GM12878 (cell line): ENCODE results near the gene ZNF444. TPM values are rescaled to one million over a fixed set of nuclear protein-coding genes. Genes with fewer than 3 reads are reported as not detected.

ENCODE experiments used
- ATAC-seq: fragments of 200-7000 bp; cut with Tn5 transposase; 3 replicates; pipeline ENCODE4 v1.9.1; 2020; ENCODE audit warnings: mild to moderate bottlenecking, moderate library complexity
- BruUV-seq: library from RNA; stranded (reverse); fragments of 400-500 nt; replicated peaks from 2 replicates; lab custom pipeline; 2021; lab: Mats Ljungman, UMichigan
- CTCF ChIA-PET: fragments of 300-600 bp; sonication (Branson Sonifier 250); formaldehyde crosslinking; extraction: SDS; loops from one replicate; lab custom pipeline; 2021; ENCODE audit warnings: inconsistent platforms; lab: Yijun Ruan, JAX
- POLR2A ChIA-PET: fragments of 350-600 bp; formaldehyde crosslinking; extraction: SDS; loops from one replicate; lab custom pipeline; 2021; ENCODE audit warnings: inconsistent platforms; lab: Charles Lee
- RAD21 ChIA-PET: fragments of 300-600 bp; sonication (Branson Sonifier 250); formaldehyde crosslinking; loops from one replicate; lab custom pipeline; 2023; ENCODE audit warnings: antibody characterized with exemption; ENCODE audit not compliant: unreplicated experiment; lab: Charles Lee
- SMC1A ChIA-PET: fragments of 300-600 bp; sonication (Branson Sonifier 250); formaldehyde crosslinking; loops from one replicate; lab custom pipeline; 2023; ENCODE audit not compliant: unreplicated experiment, uncharacterized antibody; lab: Charles Lee
- DNase-seq: peaks from one replicate; pipeline ENCODE4 v3.0.0-alpha.2; 2011; ENCODE audit warnings: low read depth, low spot score
- FAIRE-seq: peaks from 3 replicates; lab custom pipeline; 2011; peaks lifted over from hg19 to GRCh38; lab: Jason Lieb, UNC
- H2AFZ ChIP-seq: 2 replicates; pipeline ENCODE4 v1.6.0; 2011; ENCODE audit warnings: low read depth, low read length, control low read depth; ENCODE audit not compliant: control insufficient read depth
- H3K27ac ChIP-seq: 2 replicates; pipeline ENCODE4 v1.5.1; 2011; ENCODE audit warnings: control low read depth; ENCODE audit not compliant: control insufficient read depth, insufficient read depth
- H3K27me3 ChIP-seq, 2 experiments: replicated peaks in 1 of 2; 2 replicates each; pipeline versions ENCODE4 v1.6.0 to v1.6.1; 2011; ENCODE audit warnings: low read length in 1 of 2; ENCODE audit not compliant: control insufficient read depth in 2 of 2, insufficient read depth in 2 of 2
- H3K36me3 ChIP-seq, 2 experiments: 2 replicates each; pipeline ENCODE4 v1.5.1; 2011; ENCODE audit warnings: low read length in 1 of 2; ENCODE audit not compliant: control insufficient read depth in 2 of 2, insufficient read depth in 2 of 2
- H3K4me1 ChIP-seq: 2 replicates; pipeline ENCODE4 v1.6.1; 2011; ENCODE audit warnings: mild to moderate bottlenecking, low read length, moderate library complexity, mixed read lengths; ENCODE audit not compliant: control insufficient read depth, insufficient read depth
- H3K4me2 ChIP-seq: 2 replicates; pipeline ENCODE4 v1.6.0; 2011; ENCODE audit warnings: control low read depth; ENCODE audit not compliant: control insufficient read depth, insufficient read depth
- H3K4me3 ChIP-seq: fragments of 200-600 bp; sonication (generic); 2 replicates; pipeline ENCODE4 v1.5.1; 2016
- H3K79me2 ChIP-seq: 2 replicates; pipeline ENCODE4 v1.6.0; 2011; ENCODE audit warnings: low read length; ENCODE audit not compliant: control insufficient read depth, insufficient read depth
- H3K9ac ChIP-seq: 2 replicates; pipeline ENCODE4 v1.8.0; 2011; ENCODE audit warnings: low read length, control low read depth, mixed read lengths; ENCODE audit not compliant: control insufficient read depth, insufficient read depth
- H3K9me3 ChIP-seq: replicated peaks from 3 replicates; pipeline ENCODE4 v1.5.1; 2011; ENCODE audit warnings: mild to moderate bottlenecking, low read length; ENCODE audit not compliant: control insufficient read depth, insufficient read depth
- H4K20me1 ChIP-seq: 2 replicates; pipeline ENCODE4 v1.6.0; 2011; ENCODE audit not compliant: control insufficient read depth, insufficient read depth
- CHD1 ChIP-seq: IDR thresholded peaks from 2 replicates; pipeline ENCODE4 v1.6.1; 2012; ENCODE audit warnings: low read depth, low read length, improper control_type of control experiment
- GATAD2B ChIP-seq: fragments of 450-650 bp; conservative IDR thresholded peaks from 2 replicates; pipeline ENCODE4 v1.6.1; 2017; ENCODE audit warnings: low read depth, mild to moderate bottlenecking, moderate library complexity
- KAT2A ChIP-seq: conservative IDR thresholded peaks from 2 replicates; pipeline ENCODE4 v1.6.1; 2011; ENCODE audit warnings: low read depth, low read length; ENCODE audit not compliant: control insufficient read depth
- MEF2B ChIP-seq: fragments of 450-650 bp; IDR thresholded peaks from 2 replicates; pipeline ENCODE4 v1.6.1; 2018; ENCODE audit warnings: mild to moderate bottlenecking, moderate library complexity; ENCODE audit not compliant: partially characterized antibody, poor library complexity, severe bottlenecking
- MTA3 ChIP-seq: IDR thresholded peaks from 2 replicates; pipeline ENCODE4 v1.6.1; 2012; ENCODE audit warnings: low read length, inconsistent platforms, borderline replicate concordance
- NFXL1 ChIP-seq: fragments of 450-650 bp; IDR thresholded peaks from 2 replicates; pipeline ENCODE4 v1.6.1; 2017; ENCODE audit warnings: antibody characterized with exemption, mild to moderate bottlenecking, borderline replicate concordance
- NFYA ChIP-seq: IDR thresholded peaks from 2 replicates; pipeline ENCODE4 v1.6.1; 2011; ENCODE audit warnings: low read depth, mild to moderate bottlenecking, low read length, improper control_type of control experiment, borderline replicate concordance
- NRF1 ChIP-seq: conservative IDR thresholded peaks from 2 replicates; pipeline ENCODE4 v1.6.1; 2011; ENCODE audit warnings: mild to moderate bottlenecking, low read depth, low read length, improper control_type of control experiment
- SIN3A ChIP-seq: IDR thresholded peaks from 2 replicates; pipeline ENCODE4 v1.6.1; 2012; ENCODE audit warnings: low read depth, low read length, improper control_type of control experiment
- STAT1 ChIP-seq: fragments of 450-650 bp; conservative IDR thresholded peaks from 2 replicates; pipeline ENCODE4 v1.6.1; 2014; ENCODE audit warnings: antibody characterized with exemption, mild to moderate bottlenecking
- TBL1XR1 ChIP-seq: IDR thresholded peaks from 2 replicates; pipeline ENCODE4 v1.6.1; 2012; ENCODE audit warnings: low read depth, low read length, improper control_type of control experiment
- ZBED1 ChIP-seq: IDR thresholded peaks from 2 replicates; pipeline ENCODE4 v1.6.1; 2016; ENCODE audit warnings: borderline replicate concordance
- ZNF217 ChIP-seq: fragments of 450-650 bp; IDR thresholded peaks from 2 replicates; pipeline ENCODE4 v1.6.1; 2017; ENCODE audit warnings: antibody characterized with exemption, mild to moderate bottlenecking
- WGBS: methylation state at CpG from one replicate; pipeline ENCODE4 v1.1.6; 2016; ENCODE audit warnings: low lambda C conversion rate; ENCODE audit not compliant: insufficient replicate concordance, insufficient coverage; ENCODE audit errors: missing lambda C conversion rate; 5-methylcytosine and 5-hydroxymethylcytosine counted together
- in situ Hi-C: fragments of 300-500 bp; cut with MboI; formaldehyde crosslinking; loops from 9 replicates; pipeline ENCODE4 v1.14.3; 2018; ENCODE audit warnings: mixed read lengths
- intact Hi-C: fragments of 100-400 bp; cut with micrococcal nuclease; formaldehyde crosslinking; loops from one replicate; pipeline ENCODE4 v1.14.2; 2022; ENCODE audit not compliant: unreplicated experiment
- polyA plus RNA-seq, 11 experiments: library from polyadenylated mRNA; depleted of rRNA in 4 of 11; unstranded in 6 of 11; stranded (reverse) in 5 of 11; fragments of >200 nt; fragmentation: Nextera tagmentation in 4 of 11; fragmentation: Illumina TruSeq in 1 of 11; extraction: Ambion mirVana in 4 of 11; extraction: Trizol in 1 of 11; gene quantifications; 1 replicate in 1 of 11; 2 replicates in 10 of 11; pipeline versions ENCODE4 v1.2.1 to v1.2.3, GENCODE V29; 2011 to 2016; ENCODE audit warnings: inconsistent platforms in 2 of 11, missing spikeins in 2 of 11, low read depth in 1 of 11
- total RNA-seq, 4 experiments: library from RNA; depleted of rRNA in 3 of 4; stranded (reverse); fragments of >200 nt in 3 of 4; fragmentation: Illumina TruSeq in 1 of 4; extraction: Trizol in 1 of 4; gene quantifications; 2 replicates each; pipeline versions ENCODE4 v1.2.1 to v1.2.3, GENCODE V29; 2013 to 2021
- TF ChIP-seq, protein P1 (sequence below): fragments of 450-650 bp; IDR thresholded peaks from 2 replicates; pipeline ENCODE4 v1.6.1; 2018; ENCODE audit warnings: mild to moderate bottlenecking, low read depth, moderate library complexity; ENCODE audit not compliant: partially characterized antibody

Gene ZNF444
- total and polyA plus RNA-seq, 10 of the 15 experiments (the other 5 are each of a cell fraction or from before 2014, with no cell fraction given): 0.45 to 28.2 (median 11.6) TPM

DNA sequence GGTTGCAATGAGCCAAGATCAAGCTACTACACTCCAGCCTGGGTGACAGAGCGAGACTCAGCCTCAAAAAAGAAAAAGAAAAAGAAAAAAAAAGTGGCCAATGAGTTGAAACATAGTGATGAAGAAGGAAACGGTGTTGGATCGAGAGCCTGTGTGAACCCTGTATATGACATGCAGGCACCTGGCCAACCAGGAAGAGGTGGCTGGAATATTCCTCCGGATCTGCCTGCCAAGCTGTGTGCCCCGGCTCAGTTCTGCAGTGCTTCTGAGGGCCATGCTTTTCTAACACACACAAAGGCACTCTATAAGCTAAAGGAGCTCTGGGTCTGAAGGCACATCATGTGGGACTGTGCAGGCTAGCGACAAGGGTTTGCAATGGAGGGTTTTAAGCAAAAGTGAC is 3.7 kb upstream of the ZNF444 start:
- SMC1A ChIA-PET: no interaction called here
- POLR2A ChIA-PET: no interaction called here
- Histone ChIP-seq H3K79me2 (peaks cover 10% of the 10 kb centered on the region), H3K27me3 (no peaks in the 10 kb centered on the region), H3K4me2 (no peak overlapping the region), H3K4me1 (peaks cover 19% of the 10 kb centered on the region), H3K4me3 (no peak overlapping the region), H3K36me3 (peaks cover 0 to 3% of the 10 kb centered on the region in 2 experiments; a peak in 2 of 4 replicates), H3K9me3 (no peaks in the 10 kb centered on the region), H2AFZ (no peak overlapping the region), H3K27ac (no peak overlapping the region), H4K20me1 (no peaks in the 10 kb centered on the region), H3K9ac (no peak overlapping the region)
- RAD21 ChIA-PET: no interaction called here
- in situ Hi-C loops (loop anchor here (25.0 kb wide), 1 partner anchor 1675 kb away; the partner anchor contains the start of gene ZNF552), intact Hi-C loops (no loop called here)
- no TSS peak for BruUV-seq
- FAIRE-seq (no peak), DNase-seq (no peak), ATAC-seq (no peak)
- 77% methylated on average over 6 of the region's 6 CpGs for WGBS
- CTCF ChIA-PET: interaction anchor here (1.7 to 2.0 kb wide), 2 partner anchors 9 to 57 kb away, joined by 4 to 5 read pairs; no protein-coding TSS in a partner anchor
- TF ChIP-seq ZNF217: no peak
- no peak for TF ChIP-seq STAT1
- no peak for TF ChIP-seq NFXL1
- no peak for TF ChIP-seq MEF2B
- TF ChIP-seq NRF1: no peak
- TF ChIP-seq ZBED1: no peak

DNA sequence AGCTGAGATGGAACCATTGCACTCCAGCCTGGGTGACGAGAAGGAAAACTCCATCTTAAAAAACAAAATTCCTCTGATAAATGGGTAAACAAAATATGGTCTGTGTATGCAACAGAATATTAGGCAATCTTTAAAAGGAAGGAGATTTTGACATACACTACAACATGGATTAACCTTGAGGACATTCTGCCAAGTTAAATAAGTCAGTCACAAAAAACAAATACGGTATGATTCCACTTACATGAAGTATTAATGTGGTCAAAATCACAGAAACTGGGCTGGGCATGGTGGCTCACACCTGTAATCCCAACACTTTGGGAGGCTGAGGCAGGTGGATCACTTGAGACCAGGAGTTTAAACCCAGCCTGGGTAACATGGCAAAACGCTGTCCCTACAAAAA is 3.0 kb upstream of the ZNF444 start:
- FAIRE-seq: no peak
- Histone ChIP-seq H3K4me3 (no peak overlapping the region), H3K9ac (no peak overlapping the region), H3K4me2 (no peak overlapping the region), H3K27ac (no peak overlapping the region), H3K4me1 (peaks cover 25% of the 10 kb centered on the region), H3K27me3 (no peaks in the 10 kb centered on the region), H2AFZ (no peak overlapping the region), H3K79me2 (peaks cover 17% of the 10 kb centered on the region), H3K36me3 (peaks cover 0 to 5% of the 10 kb centered on the region in 2 experiments; a peak in 2 of 4 replicates), H3K9me3 (no peaks in the 10 kb centered on the region), H4K20me1 (no peaks in the 10 kb centered on the region)
- ChIA-PET CTCF (interaction anchor here (2.0 kb wide), 1 partner anchor 9 kb away, joined by 5 read pairs; no protein-coding TSS in a partner anchor), POLR2A (interaction anchor here (5.6 kb wide), 1 partner anchor 16 kb away, joined by 29 read pairs; the partner anchor contains the start of gene ZNF787), SMC1A (no interaction called here), RAD21 (no interaction called here)
- BruUV-seq: no TSS peak
- in situ Hi-C loops (loop anchor here (25.0 kb wide), 1 partner anchor 1674 kb away; the partner anchor contains the start of gene ZNF552), intact Hi-C loops (no loop called here)
- 71% methylated on average over 3 of the region's 3 CpGs for WGBS
- DNase-seq: no peak
- ATAC-seq: no peak
- TF ChIP-seq NFXL1: no peak
- TF ChIP-seq GATAD2B: no peak
- no peak for TF ChIP-seq NFYA
- no peak for TF ChIP-seq KAT2A
- no peak for TF ChIP-seq TBL1XR1
- TF ChIP-seq CHD1: no peak
- TF ChIP-seq MTA3: no peak
- no peak for TF ChIP-seq SIN3A
- TF ChIP-seq, protein P1, sequence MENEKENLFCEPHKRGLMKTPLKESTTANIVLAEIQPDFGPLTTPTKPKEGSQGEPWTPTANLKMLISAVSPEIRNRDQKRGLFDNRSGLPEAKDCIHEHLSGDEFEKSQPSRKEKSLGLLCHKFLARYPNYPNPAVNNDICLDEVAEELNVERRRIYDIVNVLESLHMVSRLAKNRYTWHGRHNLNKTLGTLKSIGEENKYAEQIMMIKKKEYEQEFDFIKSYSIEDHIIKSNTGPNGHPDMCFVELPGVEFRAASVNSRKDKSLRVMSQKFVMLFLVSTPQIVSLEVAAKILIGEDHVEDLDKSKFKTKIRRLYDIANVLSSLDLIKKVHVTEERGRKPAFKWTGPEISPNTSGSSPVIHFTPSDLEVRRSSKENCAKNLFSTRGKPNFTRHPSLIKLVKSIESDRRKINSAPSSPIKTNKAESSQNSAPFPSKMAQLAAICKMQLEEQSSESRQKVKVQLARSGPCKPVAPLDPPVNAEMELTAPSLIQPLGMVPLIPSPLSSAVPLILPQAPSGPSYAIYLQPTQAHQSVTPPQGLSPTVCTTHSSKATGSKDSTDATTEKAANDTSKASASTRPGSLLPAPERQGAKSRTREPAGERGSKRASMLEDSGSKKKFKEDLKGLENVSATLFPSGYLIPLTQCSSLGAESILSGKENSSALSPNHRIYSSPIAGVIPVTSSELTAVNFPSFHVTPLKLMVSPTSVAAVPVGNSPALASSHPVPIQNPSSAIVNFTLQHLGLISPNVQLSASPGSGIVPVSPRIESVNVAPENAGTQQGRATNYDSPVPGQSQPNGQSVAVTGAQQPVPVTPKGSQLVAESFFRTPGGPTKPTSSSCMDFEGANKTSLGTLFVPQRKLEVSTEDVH: no peak
